ENCODE data around the gene ZNF500.

The ZNF500 gene

GRCh38 chr16:4706871-4707270 is 60.1 kb downstream of the ZNF500 start:
- no peaks in the 10 kb centered on the region for H3K9me3 ChIP-seq (ENCODE audit: control insufficient read depth, insufficient read depth, low read depth, low read length)
- H3K27ac ChIP-seq (ENCODE audit: extremely low read depth, low read depth, low read length) = no peak overlapping the region
- no peaks in the 10 kb centered on the region for H3K4me1 ChIP-seq (ENCODE audit: control insufficient read depth, insufficient read depth, low read length)
- H3K36me3 ChIP-seq (ENCODE audit: control insufficient read depth in 2 of 2, insufficient read depth in 1 of 2, low read length in 2 of 2) = peaks cover 26 to 58% of the 10 kb centered on the region in 2 experiments; a peak in 2 of 3 replicates
- ChIA-PET POLR2A (no interaction called here), CTCF (interaction anchor here (0.6 to 0.7 kb wide), 3 partner anchors 14 to 234 kb away, joined by 3 read pairs; no protein-coding TSS in a partner anchor)
- no peak for TF ChIP-seq ELK4 (IDR thresholded peaks at IDR 0.05; ENCODE audit: borderline replicate concordance, low read depth, low read length)
- TF ChIP-seq ZNF670 (tag by site-specific recombination; IDR thresholded peaks at IDR 0.05; ENCODE audit: low read depth) = no peak
- TF ChIP-seq ZBTB1 (tag by site-specific recombination; IDR thresholded peaks at IDR 0.05) = no peak
- no peak for TF ChIP-seq YY2 (tag by site-specific recombination; IDR thresholded peaks at IDR 0.05)
- no peak for TF ChIP-seq ZSCAN16 (tag by site-specific recombination; IDR thresholded peaks at IDR 0.05)
- no peak for TF ChIP-seq ZNF76 (tag by site-specific recombination; IDR thresholded peaks at IDR 0.05; ENCODE audit: borderline replicate concordance, low read depth)
- no peak for TF ChIP-seq ZNF138 (tag by site-specific recombination; IDR thresholded peaks at IDR 0.05; ENCODE audit: borderline replicate concordance)
- no peak for TF ChIP-seq ZNF248 (tag by site-specific recombination; IDR thresholded peaks at IDR 0.05)
- no peak for TF ChIP-seq PRDM10 (tag by site-specific recombination; IDR thresholded peaks at IDR 0.05)
- no peak for TF ChIP-seq ZNF791 (tag by site-specific recombination; IDR thresholded peaks at IDR 0.05)
- TF ChIP-seq ZNF311 (tag by site-specific recombination; IDR thresholded peaks at IDR 0.05; ENCODE audit: borderline replicate concordance) = no peak
- TF ChIP-seq ZSCAN23 (tag by site-specific recombination; IDR thresholded peaks at IDR 0.05) = no peak
- TF ChIP-seq ZNF530 (tag by site-specific recombination; IDR thresholded peaks at IDR 0.05; ENCODE audit: low read depth) = no peak
- no peak for TF ChIP-seq IKZF3 (tag by site-specific recombination; IDR thresholded peaks at IDR 0.05)
- no peak for TF ChIP-seq ZBTB11 (tag by site-specific recombination; conservative IDR thresholded peaks at IDR 0.05; ENCODE audit: low read depth)
- TF ChIP-seq PRDM2 (tag by site-specific recombination; IDR thresholded peaks at IDR 0.05; ENCODE audit: borderline replicate concordance) = no peak
- TF ChIP-seq WT1 (tag by site-specific recombination; IDR thresholded peaks at IDR 0.05) = no peak
- no peak for TF ChIP-seq ZNF10 (tag by site-specific recombination; IDR thresholded peaks at IDR 0.05)
- no peak overlapping the region for H3K4me3 ChIP-seq (ENCODE audit: low read depth, low read length)

Data from HEK293 (cell line).